Osteocyte (in vitro differentiated cells): ENCODE data around the gene PAFAH1B2. TPM values are rescaled to one million over a fixed set of nuclear protein-coding genes. Genes with fewer than 3 reads are reported as not detected.

Source experiments
- DNase-seq: peaks from one replicate; pipeline ENCODE4 v3.0.0; 2021; ENCODE audit warnings: mixed read lengths; ENCODE audit not compliant: unreplicated experiment; ENCODE audit errors: extremely low spot score
- H3K27ac Mint-ChIP-seq: one replicate; pipeline ENCODE4 v1.8.0; 2021; ENCODE audit warnings: mild to moderate bottlenecking, mixed read lengths; ENCODE audit not compliant: unreplicated experiment
- H3K27me3 Mint-ChIP-seq: one replicate; pipeline ENCODE4 v1.8.0; 2021; ENCODE audit warnings: mixed read lengths; ENCODE audit not compliant: unreplicated experiment
- H3K36me3 Mint-ChIP-seq: one replicate; pipeline ENCODE4 v1.8.0; 2021; ENCODE audit warnings: mixed read lengths; ENCODE audit not compliant: unreplicated experiment
- H3K4me1 Mint-ChIP-seq: one replicate; pipeline ENCODE4 v1.8.0; 2021; ENCODE audit warnings: mixed read lengths; ENCODE audit not compliant: unreplicated experiment
- H3K4me3 Mint-ChIP-seq: one replicate; pipeline ENCODE4 v1.8.0; 2021; ENCODE audit warnings: mild to moderate bottlenecking, moderate library complexity, mixed read lengths; ENCODE audit not compliant: unreplicated experiment
- H3K9me3 Mint-ChIP-seq: one replicate; pipeline ENCODE4 v1.8.0; 2021; ENCODE audit warnings: mixed read lengths; ENCODE audit not compliant: unreplicated experiment
- total RNA-seq: library from RNA; stranded (reverse); gene quantifications from 2 replicates; pipeline ENCODE4 v1.2.1, GENCODE V29; 2021
- TF ChIP-seq, protein P1 (sequence below): fragments of 200-600 bp; sonication (generic); IDR thresholded peaks from 2 replicates; pipeline ENCODE4 v1.5.0; 2021; ENCODE audit warnings: antibody characterized with exemption, mild to moderate bottlenecking, moderate library complexity

PAFAH1B2 gene
- total RNA-seq, 1 donor from 2014 or later = 82.7 TPM

DNA sequence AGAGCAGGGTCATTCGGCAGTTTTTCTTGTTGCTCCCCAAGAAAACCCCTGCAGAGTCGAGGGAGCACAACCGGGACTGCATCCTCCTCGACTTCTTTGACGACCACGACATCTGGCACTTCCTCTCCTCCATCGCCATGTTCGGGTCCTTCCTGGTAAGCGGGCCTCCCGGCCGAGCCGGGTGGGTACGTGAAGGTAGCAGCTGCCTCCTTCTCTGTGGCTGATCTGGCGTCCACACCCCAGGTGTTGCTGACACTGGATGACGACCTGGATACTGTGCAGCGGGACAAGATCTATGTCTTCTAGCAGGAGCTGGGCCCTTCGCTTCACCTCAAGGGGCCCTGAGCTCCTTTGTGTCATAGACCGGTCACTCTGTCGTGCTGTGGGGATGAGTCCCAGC lies 51.7 kb downstream of the PAFAH1B2 start:
- H3K9me3 Mint-ChIP-seq = no peaks in the 10 kb centered on the region
- TF ChIP-seq, protein P1, sequence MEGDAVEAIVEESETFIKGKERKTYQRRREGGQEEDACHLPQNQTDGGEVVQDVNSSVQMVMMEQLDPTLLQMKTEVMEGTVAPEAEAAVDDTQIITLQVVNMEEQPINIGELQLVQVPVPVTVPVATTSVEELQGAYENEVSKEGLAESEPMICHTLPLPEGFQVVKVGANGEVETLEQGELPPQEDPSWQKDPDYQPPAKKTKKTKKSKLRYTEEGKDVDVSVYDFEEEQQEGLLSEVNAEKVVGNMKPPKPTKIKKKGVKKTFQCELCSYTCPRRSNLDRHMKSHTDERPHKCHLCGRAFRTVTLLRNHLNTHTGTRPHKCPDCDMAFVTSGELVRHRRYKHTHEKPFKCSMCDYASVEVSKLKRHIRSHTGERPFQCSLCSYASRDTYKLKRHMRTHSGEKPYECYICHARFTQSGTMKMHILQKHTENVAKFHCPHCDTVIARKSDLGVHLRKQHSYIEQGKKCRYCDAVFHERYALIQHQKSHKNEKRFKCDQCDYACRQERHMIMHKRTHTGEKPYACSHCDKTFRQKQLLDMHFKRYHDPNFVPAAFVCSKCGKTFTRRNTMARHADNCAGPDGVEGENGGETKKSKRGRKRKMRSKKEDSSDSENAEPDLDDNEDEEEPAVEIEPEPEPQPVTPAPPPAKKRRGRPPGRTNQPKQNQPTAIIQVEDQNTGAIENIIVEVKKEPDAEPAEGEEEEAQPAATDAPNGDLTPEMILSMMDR = no peak
- H3K4me3 Mint-ChIP-seq = no peak overlapping the region
- H3K27me3 Mint-ChIP-seq = no peaks in the 10 kb centered on the region
- H3K36me3 Mint-ChIP-seq = peaks cover 20% of the 10 kb centered on the region
- DNase-seq = no peak
- H3K4me1 Mint-ChIP-seq = peaks cover 34% of the 10 kb centered on the region
- H3K27ac Mint-ChIP-seq = no peak overlapping the region

DNA sequence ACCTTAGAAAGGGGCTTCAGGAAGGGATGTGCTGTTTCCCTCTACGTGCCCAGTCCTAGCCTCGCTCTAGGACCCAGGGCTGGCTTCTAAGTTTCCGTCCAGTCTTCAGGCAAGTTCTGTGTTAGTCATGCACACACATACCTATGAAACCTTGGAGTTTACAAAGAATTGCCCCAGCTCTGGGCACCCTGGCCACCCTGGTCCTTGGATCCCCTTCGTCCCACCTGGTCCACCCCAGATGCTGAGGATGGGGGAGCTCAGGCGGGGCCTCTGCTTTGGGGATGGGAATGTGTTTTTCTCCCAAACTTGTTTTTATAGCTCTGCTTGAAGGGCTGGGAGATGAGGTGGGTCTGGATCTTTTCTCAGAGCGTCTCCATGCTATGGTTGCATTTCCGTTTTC lies 52.9 kb downstream of the PAFAH1B2 start:
- no peaks in the 10 kb centered on the region for H3K9me3 Mint-ChIP-seq
- no peaks in the 10 kb centered on the region for H3K27me3 Mint-ChIP-seq

DNA sequence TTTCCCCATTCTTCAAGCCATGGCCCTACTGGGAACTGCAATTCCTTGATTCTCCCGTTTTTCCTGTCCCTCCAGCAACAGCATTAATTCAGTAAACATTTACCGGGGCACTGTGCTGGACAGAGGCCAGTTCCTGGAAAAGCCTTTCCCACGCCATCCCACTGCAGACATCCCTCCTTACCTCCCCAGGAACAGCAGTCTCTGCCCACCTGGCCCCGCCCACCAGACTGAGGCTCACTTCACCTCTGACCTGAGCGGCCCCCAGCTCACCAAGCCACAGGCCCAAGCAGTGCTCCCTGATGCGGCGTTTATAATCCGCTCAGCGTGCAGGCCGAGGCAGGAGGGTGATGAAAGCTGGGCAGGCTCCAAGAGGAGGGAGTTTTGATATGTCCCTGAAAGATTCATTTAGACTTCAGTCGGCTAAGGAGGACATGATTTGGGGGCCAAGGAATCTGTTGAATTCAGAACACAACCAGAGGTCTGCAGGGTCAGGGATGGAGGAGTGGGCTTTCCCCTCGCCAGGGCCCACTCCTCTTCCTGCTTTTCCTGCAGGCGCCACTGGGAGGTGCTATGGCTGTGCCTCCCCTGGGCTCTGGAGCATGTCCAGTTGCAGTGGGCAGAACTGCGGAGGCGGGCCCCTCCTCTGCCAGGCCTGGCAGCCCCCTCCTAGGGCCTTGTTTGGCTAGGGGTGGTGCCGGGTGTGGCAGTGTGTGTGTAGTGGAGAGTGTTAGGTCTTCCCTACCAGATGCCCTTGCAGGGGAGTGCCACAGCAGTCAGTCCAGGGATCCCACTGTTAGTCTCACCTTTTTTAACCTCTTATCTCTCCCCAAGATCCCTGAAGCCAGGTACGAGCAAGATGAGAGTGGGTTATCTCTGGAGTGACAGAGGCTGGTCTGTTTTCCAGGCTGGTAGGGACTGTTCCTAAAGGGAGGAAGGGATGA lies 53.7 kb downstream of the PAFAH1B2 start:
- no peaks in the 10 kb centered on the region for H3K27me3 Mint-ChIP-seq
- TF ChIP-seq, protein P1 = peak; percentile 60
- no peaks in the 10 kb centered on the region for H3K9me3 Mint-ChIP-seq
- no peak for DNase-seq
- H3K4me3 Mint-ChIP-seq = peak overlapping the region; percentile 82
- H3K27ac Mint-ChIP-seq = peak overlapping the region; percentile 92
- peaks cover 52% of the 10 kb centered on the region for H3K4me1 Mint-ChIP-seq
- H3K36me3 Mint-ChIP-seq = peaks cover 11% of the 10 kb centered on the region

More for the DNA sequence above, 52.9 kb downstream of the PAFAH1B2 start:
- peaks cover 47% of the 10 kb centered on the region for H3K4me1 Mint-ChIP-seq
- peaks cover 16% of the 10 kb centered on the region for H3K36me3 Mint-ChIP-seq
- TF ChIP-seq, protein P1 = no peak
- H3K4me3 Mint-ChIP-seq = no peak overlapping the region
- DNase-seq = no peak
- H3K27ac Mint-ChIP-seq = peak overlapping the region; percentile 92

DNA sequence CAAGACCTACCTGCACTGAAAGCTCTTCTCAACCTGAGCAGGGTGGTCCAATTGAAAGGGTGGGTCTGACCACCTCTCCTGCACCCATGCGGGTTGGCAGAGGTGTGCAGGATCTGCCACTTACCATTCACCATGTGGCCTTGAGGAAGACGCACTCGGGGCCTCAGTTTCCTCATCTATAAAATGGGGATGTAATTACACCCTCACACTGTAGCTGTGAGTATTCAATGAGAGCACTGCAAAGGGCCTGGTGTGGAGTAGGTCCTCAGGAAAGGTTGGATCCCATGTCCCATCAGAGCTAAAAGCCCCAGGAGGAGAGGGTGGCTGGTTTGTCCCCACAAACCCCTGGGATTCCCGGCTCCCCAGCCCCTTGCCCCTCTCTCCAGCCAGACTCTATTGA lies 54.5 kb downstream of the PAFAH1B2 start:
- DNase-seq = no peak
- Mint-ChIP-seq H3K36me3 (peaks cover 9% of the 10 kb centered on the region), H3K27ac (peak overlapping the region; percentile 92), H3K27me3 (no peaks in the 10 kb centered on the region), H3K4me3 (peak overlapping the region; percentile 82), H3K4me1 (peaks cover 60% of the 10 kb centered on the region), H3K9me3 (no peaks in the 10 kb centered on the region)
- TF ChIP-seq, protein P1 = no peak
